ENCODE data around the gene PTPRR. TPM values are rescaled to one million over a fixed set of nuclear protein-coding genes. Genes with fewer than 3 reads are reported as not detected.

Gene PTPRR
- total and polyA plus RNA-seq, 10 of the 15 experiments (the other 5 are each of a cell fraction or from before 2014, with no cell fraction given) = 0.14 to 3.1 (median 0.42) TPM

GRCh38 chr12:70925539-70925938 is 5.0 kb upstream of the PTPRR start:
- Histone ChIP-seq H3K4me1 (ENCODE audit: control insufficient read depth, insufficient read depth, low read length) (no peaks in the 10 kb centered on the region), H3K4me3 (no peak overlapping the region), H3K4me2 (ENCODE audit: control insufficient read depth, insufficient read depth) (no peak overlapping the region), H3K9me3 (replicated peaks; ENCODE audit: control insufficient read depth, insufficient read depth, low read length) (no peaks in the 10 kb centered on the region), H4K20me1 (ENCODE audit: control insufficient read depth, insufficient read depth) (no peaks in the 10 kb centered on the region), H3K27me3 (replicated peaks in 1 of 2; ENCODE audit: control insufficient read depth in 2 of 2, insufficient read depth in 2 of 2, low read length in 1 of 2) (no peaks in the 10 kb centered on the region), H3K27ac (ENCODE audit: control insufficient read depth, insufficient read depth) (no peak overlapping the region), H3K79me2 (ENCODE audit: control insufficient read depth, insufficient read depth, low read length) (no peaks in the 10 kb centered on the region), H3K36me3 (ENCODE audit: control insufficient read depth in 2 of 2, insufficient read depth in 2 of 2, low read length in 1 of 2) (no peaks in the 10 kb centered on the region), H2AFZ (ENCODE audit: control insufficient read depth, low read depth, low read length) (no peak overlapping the region), H3K9ac (ENCODE audit: control insufficient read depth, insufficient read depth, low read length) (no peak overlapping the region)
- POLR2A ChIA-PET = no interaction called here
- intact Hi-C loops (cut with micrococcal nuclease; ENCODE audit: unreplicated experiment) = no loop called here
- no peak for ATAC-seq
- CTCF ChIA-PET = no interaction called here
- in situ Hi-C loops (cut with MboI) = no loop called here
- DNase-seq (ENCODE audit: low read depth, low spot score) = no peak
- SMC1A ChIA-PET (ENCODE audit: uncharacterized antibody, unreplicated experiment) = no interaction called here
- BruUV-seq (replicated peaks) = no TSS peak
- FAIRE-seq = no peak
- WGBS (ENCODE audit: insufficient coverage, insufficient replicate concordance, low lambda C conversion rate, missing lambda C conversion rate) = 0% methylated on average over 1 of the region's 1 CpG
- RAD21 ChIA-PET (ENCODE audit: unreplicated experiment) = no interaction called here
- no peak for TF ChIP-seq PBX3 (IDR thresholded peaks at IDR 0.05; ENCODE audit: insufficient replicate concordance, low read depth, low read length)
- no peak for TF ChIP-seq YBX1 (IDR thresholded peaks at IDR 0.05)
- TF ChIP-seq PKNOX1 (IDR thresholded peaks at IDR 0.05) = no peak
- TF ChIP-seq BHLHE40 (IDR thresholded peaks at IDR 0.05; ENCODE audit: borderline replicate concordance in 1 of 2, low read depth in 2 of 2, low read length in 1 of 2) = no peak
- TF ChIP-seq HSF1 (IDR thresholded peaks at IDR 0.05; ENCODE audit: low read depth, low read length) = no peak
- TF ChIP-seq RAD51 (IDR thresholded peaks at IDR 0.05) = no peak
